Measurements from ENCODE around the gene GRK1.

Gene GRK1

GRCh38 chr13:113638173-113638746, 28.8 kb upstream of the GRK1 start:
- H3K27me3 ChIP-seq (ENCODE audit: insufficient read depth, insufficient read length) = no peaks in the 10 kb centered on the region
- peaks cover 81% of the 10 kb centered on the region for H3K36me3 ChIP-seq (ENCODE audit: insufficient read depth, insufficient read length, low read length)
- H3K9me3 ChIP-seq (ENCODE audit: insufficient read depth, low read length) = no peaks in the 10 kb centered on the region
- no peaks in the 10 kb centered on the region for H3K4me1 ChIP-seq (ENCODE audit: insufficient read depth, insufficient read length)
- H3K4me3 ChIP-seq (ENCODE audit: insufficient read length, low read depth) = no peak overlapping the region
- no peak overlapping the region for H3K9ac ChIP-seq (ENCODE audit: insufficient read length, low read depth)
- TF ChIP-seq YY1 (IDR thresholded peaks at IDR 0.05; ENCODE audit: insufficient read depth, insufficient read length) = no peak
- no peak for TF ChIP-seq SUZ12 (IDR thresholded peaks at IDR 0.05; ENCODE audit: extremely low read depth, insufficient read depth, insufficient read length)
- TF ChIP-seq ZNF274 (IDR thresholded peaks at IDR 0.05; ENCODE audit: low read depth, low read length) = no peak
- DNase-seq (ENCODE audit: low read depth, low spot score) = no peak

GRCh38 chr13:113638806-113639205, 28.2 kb upstream of the GRK1 start:
- H3K9ac ChIP-seq (ENCODE audit: insufficient read length, low read depth) = no peak overlapping the region
- DNase-seq (ENCODE audit: low read depth, low spot score) = no peak
- peaks cover 76% of the 10 kb centered on the region for H3K36me3 ChIP-seq (ENCODE audit: insufficient read depth, insufficient read length, low read length)
- TF ChIP-seq ZNF274 (IDR thresholded peaks at IDR 0.05; ENCODE audit: low read depth, low read length) (no peak), SUZ12 (IDR thresholded peaks at IDR 0.05; ENCODE audit: extremely low read depth, insufficient read depth, insufficient read length) (no peak), YY1 (IDR thresholded peaks at IDR 0.05; ENCODE audit: insufficient read depth, insufficient read length) (no peak)
- no peak overlapping the region for H3K4me3 ChIP-seq (ENCODE audit: insufficient read length, low read depth)
- no peaks in the 10 kb centered on the region for H3K9me3 ChIP-seq (ENCODE audit: insufficient read depth, low read length)
- H3K27me3 ChIP-seq (ENCODE audit: insufficient read depth, insufficient read length) = no peaks in the 10 kb centered on the region
- no peaks in the 10 kb centered on the region for H3K4me1 ChIP-seq (ENCODE audit: insufficient read depth, insufficient read length)

DNA sequence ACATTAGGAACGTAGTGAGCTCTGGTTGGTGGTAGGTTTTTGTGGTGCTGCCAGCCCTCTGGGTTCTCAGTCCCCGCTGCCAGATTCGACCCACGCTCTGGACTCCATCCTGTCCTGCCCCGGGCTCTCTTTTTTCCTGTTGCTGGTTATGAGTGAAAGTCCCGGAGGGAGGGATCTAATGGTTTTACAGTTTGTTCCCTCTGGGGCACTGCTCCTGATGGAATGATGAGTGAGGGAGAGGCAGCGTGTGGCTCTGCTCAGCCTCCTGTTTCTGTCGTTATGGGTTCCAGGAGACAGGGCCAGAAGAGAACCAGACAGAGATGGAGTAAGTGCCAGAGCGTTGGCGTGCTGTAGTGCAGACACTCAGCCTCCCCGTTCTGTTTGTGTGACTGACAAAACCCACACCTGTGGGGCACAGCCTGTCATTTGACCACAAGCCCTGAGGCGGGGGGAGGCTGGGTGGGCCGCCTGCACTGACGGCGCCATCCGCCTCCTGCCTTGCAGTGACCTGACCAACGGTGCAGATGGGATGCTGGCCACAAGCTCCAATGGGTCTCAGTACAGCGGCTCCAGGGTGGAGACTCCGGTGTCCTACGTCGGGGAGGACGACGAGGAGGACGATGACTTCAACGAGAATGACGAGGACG, 27.3 kb upstream of the GRK1 start:
- H3K36me3 ChIP-seq (ENCODE audit: insufficient read depth, insufficient read length, low read length) = peaks cover 67% of the 10 kb centered on the region
- no peaks in the 10 kb centered on the region for H3K27me3 ChIP-seq (ENCODE audit: insufficient read depth, insufficient read length)
- TF ChIP-seq YY1 (IDR thresholded peaks at IDR 0.05; ENCODE audit: insufficient read depth, insufficient read length) = no peak
- no peak for TF ChIP-seq SUZ12 (IDR thresholded peaks at IDR 0.05; ENCODE audit: extremely low read depth, insufficient read depth, insufficient read length)
- TF ChIP-seq ZNF274 (IDR thresholded peaks at IDR 0.05; ENCODE audit: low read depth, low read length) = no peak
- no peaks in the 10 kb centered on the region for H3K4me1 ChIP-seq (ENCODE audit: insufficient read depth, insufficient read length)
- no peaks in the 10 kb centered on the region for H3K9me3 ChIP-seq (ENCODE audit: insufficient read depth, low read length)
- no peak overlapping the region for H3K4me3 ChIP-seq (ENCODE audit: insufficient read length, low read depth)
- H3K9ac ChIP-seq (ENCODE audit: insufficient read length, low read depth) = no peak overlapping the region
- no peak for DNase-seq (ENCODE audit: low read depth, low spot score)

- Histone ChIP-seq H3K36me3 (ENCODE audit: insufficient read depth, insufficient read length, low read length) (peaks cover 50% of the 10 kb centered on the region), H3K9me3 (ENCODE audit: insufficient read depth, low read length) (no peaks in the 10 kb centered on the region), H3K27me3 (ENCODE audit: insufficient read depth, insufficient read length) (no peaks in the 10 kb centered on the region), H3K9ac (ENCODE audit: insufficient read length, low read depth) (no peak overlapping the region), H3K4me3 (ENCODE audit: insufficient read length, low read depth) (no peak overlapping the region), H3K4me1 (ENCODE audit: insufficient read depth, insufficient read length) (no peaks in the 10 kb centered on the region)
- TF ChIP-seq YY1 (IDR thresholded peaks at IDR 0.05; ENCODE audit: insufficient read depth, insufficient read length) (no peak), SUZ12 (IDR thresholded peaks at IDR 0.05; ENCODE audit: extremely low read depth, insufficient read depth, insufficient read length) (no peak), ZNF274 (IDR thresholded peaks at IDR 0.05; ENCODE audit: low read depth, low read length) (no peak)
- DNase-seq (ENCODE audit: low read depth, low spot score) = no peak
These were observed 25.6 kb upstream of the GRK1 start for GRCh38 chr13:113641426-113641825.

DNA sequence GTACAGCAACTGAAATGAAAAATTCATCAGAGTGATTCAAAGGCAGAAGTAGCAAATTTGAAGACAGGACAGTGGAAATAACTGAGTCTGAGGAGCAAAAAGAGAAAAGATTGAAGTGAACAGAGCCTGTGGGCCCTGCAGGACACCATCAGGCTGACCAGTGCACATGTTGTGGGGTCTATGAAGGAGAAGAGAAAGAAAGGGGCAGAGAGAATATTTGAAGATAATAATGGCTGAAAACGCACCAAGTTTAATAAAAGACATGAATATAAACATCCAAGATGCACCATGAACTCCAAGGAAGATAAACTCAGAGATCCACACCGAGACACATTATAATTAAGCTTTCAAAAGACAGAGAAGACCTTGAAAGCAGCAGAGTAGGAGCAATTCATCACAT, 24.5 kb upstream of the GRK1 start:
- Histone ChIP-seq H3K9me3 (ENCODE audit: insufficient read depth, low read length) (no peaks in the 10 kb centered on the region), H3K36me3 (ENCODE audit: insufficient read depth, insufficient read length, low read length) (peaks cover 38% of the 10 kb centered on the region), H3K4me1 (ENCODE audit: insufficient read depth, insufficient read length) (no peaks in the 10 kb centered on the region), H3K4me3 (ENCODE audit: insufficient read length, low read depth) (no peak overlapping the region), H3K9ac (ENCODE audit: insufficient read length, low read depth) (no peak overlapping the region), H3K27me3 (ENCODE audit: insufficient read depth, insufficient read length) (no peaks in the 10 kb centered on the region)
- no peak for DNase-seq (ENCODE audit: low read depth, low spot score)
- TF ChIP-seq SUZ12 (IDR thresholded peaks at IDR 0.05; ENCODE audit: extremely low read depth, insufficient read depth, insufficient read length) = no peak
- no peak for TF ChIP-seq ZNF274 (IDR thresholded peaks at IDR 0.05; ENCODE audit: low read depth, low read length)

DNA sequence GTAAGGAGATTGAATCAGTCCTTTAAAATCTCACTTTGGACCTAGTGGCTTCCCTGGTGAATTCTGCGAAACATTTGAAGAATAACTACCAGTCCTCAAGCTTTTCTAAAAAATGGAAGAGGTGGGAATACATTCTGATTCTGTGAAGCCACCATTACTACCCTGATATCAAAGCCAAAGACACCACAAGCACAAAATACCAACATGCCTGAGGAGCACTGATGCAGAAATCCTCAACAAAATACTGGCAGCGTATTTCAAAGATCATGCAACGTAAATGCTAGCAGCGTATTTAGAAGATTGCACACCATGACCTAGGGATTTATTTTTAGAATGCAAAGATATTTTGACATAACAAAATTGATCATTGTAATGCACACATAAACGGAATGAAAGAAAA, 23.4 kb upstream of the GRK1 start:
- H3K9me3 ChIP-seq (ENCODE audit: insufficient read depth, low read length) = no peaks in the 10 kb centered on the region
- peaks cover 30% of the 10 kb centered on the region for H3K36me3 ChIP-seq (ENCODE audit: insufficient read depth, insufficient read length, low read length)
- no peak overlapping the region for H3K9ac ChIP-seq (ENCODE audit: insufficient read length, low read depth)
- H3K4me3 ChIP-seq (ENCODE audit: insufficient read length, low read depth) = no peak overlapping the region
- no peaks in the 10 kb centered on the region for H3K27me3 ChIP-seq (ENCODE audit: insufficient read depth, insufficient read length)
- no peak for DNase-seq (ENCODE audit: low read depth, low spot score)
- TF ChIP-seq SUZ12 (IDR thresholded peaks at IDR 0.05; ENCODE audit: extremely low read depth, insufficient read depth, insufficient read length) (no peak), YY1 (IDR thresholded peaks at IDR 0.05; ENCODE audit: insufficient read depth, insufficient read length) (no peak), ZNF274 (IDR thresholded peaks at IDR 0.05; ENCODE audit: low read depth, low read length) (no peak)
- no peaks in the 10 kb centered on the region for H3K4me1 ChIP-seq (ENCODE audit: insufficient read depth, insufficient read length)

GRCh38 chr13:113644800-113645199, 22.2 kb upstream of the GRK1 start:
- H3K9ac ChIP-seq (ENCODE audit: insufficient read length, low read depth) = no peak overlapping the region
- DNase-seq (ENCODE audit: low read depth, low spot score) = no peak
- H3K4me3 ChIP-seq (ENCODE audit: insufficient read length, low read depth) = no peak overlapping the region
- H3K27me3 ChIP-seq (ENCODE audit: insufficient read depth, insufficient read length) = no peaks in the 10 kb centered on the region
- TF ChIP-seq ZNF274 (IDR thresholded peaks at IDR 0.05; ENCODE audit: low read depth, low read length) = no peak
- TF ChIP-seq YY1 (IDR thresholded peaks at IDR 0.05; ENCODE audit: insufficient read depth, insufficient read length) = no peak
- TF ChIP-seq SUZ12 (IDR thresholded peaks at IDR 0.05; ENCODE audit: extremely low read depth, insufficient read depth, insufficient read length) = no peak
- no peaks in the 10 kb centered on the region for H3K9me3 ChIP-seq (ENCODE audit: insufficient read depth, low read length)
- H3K36me3 ChIP-seq (ENCODE audit: insufficient read depth, insufficient read length, low read length) = peaks cover 20% of the 10 kb centered on the region
- no peaks in the 10 kb centered on the region for H3K4me1 ChIP-seq (ENCODE audit: insufficient read depth, insufficient read length)
